NCI-H446 treated with DMSO at 0.1 percent for 48 hours (cell line): ENCODE measurements around the gene LCE7A.

Source experiments
- DNase-seq: peaks from one replicate; lab custom pipeline; 2025; lab: John Stamatoyannopoulos, UW

The LCE7A gene

DNA sequence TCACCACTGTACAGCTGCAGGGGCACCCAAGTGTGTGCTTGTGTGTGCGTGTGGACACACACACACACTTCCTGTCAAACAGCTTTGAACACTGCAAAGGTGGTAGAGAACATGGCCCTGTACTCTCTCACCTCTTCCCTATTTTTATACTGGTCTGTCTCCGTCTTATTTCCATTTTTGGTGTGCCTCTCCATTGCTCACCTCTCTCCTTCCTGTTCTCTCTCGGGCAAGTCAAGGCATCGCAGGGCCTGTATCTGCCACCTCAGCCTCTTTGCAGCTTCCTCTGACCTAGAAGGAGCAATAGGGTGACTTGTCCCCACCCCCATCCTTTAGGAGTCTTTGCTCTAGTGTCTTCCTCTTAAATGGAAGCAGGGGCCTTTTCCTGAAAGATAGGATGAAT lies 20.5 kb downstream of the LCE7A start:
- no peak for DNase-seq

GRCh38 chr1:152880907-152881306 lies 21.1 kb downstream of the LCE7A start:
- DNase-seq = no peak

- DNase-seq = no peak
Observed at GRCh38 chr1:152884085-152884484, 24.3 kb downstream of the LCE7A start.

- no peak for DNase-seq
Observed at GRCh38 chr1:152884506-152884905, 24.7 kb downstream of the LCE7A start.

GRCh38 chr1:152884966-152885624 lies 25.3 kb downstream of the LCE7A start:
- no peak for DNase-seq

GRCh38 chr1:152886085-152886484 lies 26.3 kb downstream of the LCE7A start:
- DNase-seq = no peak

GRCh38 chr1:152886758-152887409 lies 27.1 kb downstream of the LCE7A start:
- DNase-seq = no peak

- no peak for DNase-seq
Observed at GRCh38 chr1:152888126-152888525, 28.3 kb downstream of the LCE7A start.

GRCh38 chr1:152899027-152899426 lies 39.2 kb downstream of the LCE7A start:
- no peak for DNase-seq

DNA sequence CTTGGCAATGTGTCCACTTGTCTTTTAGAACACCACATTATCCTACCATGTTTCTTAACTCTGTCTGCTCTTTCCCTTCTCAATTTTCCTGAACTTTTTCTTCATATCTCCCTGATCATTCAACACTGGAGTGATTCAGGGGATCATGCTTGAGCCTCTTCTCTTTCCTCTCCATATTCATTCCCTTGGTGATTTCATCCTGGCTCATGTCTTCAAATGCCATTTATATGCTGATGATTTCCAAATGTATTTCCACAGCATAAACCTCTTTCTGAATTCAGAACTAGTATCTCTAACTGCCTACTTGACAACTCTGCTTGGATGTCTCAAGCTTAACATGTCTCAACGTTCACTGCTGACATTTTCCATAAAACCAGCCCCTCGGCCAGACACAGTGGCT lies 40.1 kb downstream of the LCE7A start:
- DNase-seq = no peak

DNA sequence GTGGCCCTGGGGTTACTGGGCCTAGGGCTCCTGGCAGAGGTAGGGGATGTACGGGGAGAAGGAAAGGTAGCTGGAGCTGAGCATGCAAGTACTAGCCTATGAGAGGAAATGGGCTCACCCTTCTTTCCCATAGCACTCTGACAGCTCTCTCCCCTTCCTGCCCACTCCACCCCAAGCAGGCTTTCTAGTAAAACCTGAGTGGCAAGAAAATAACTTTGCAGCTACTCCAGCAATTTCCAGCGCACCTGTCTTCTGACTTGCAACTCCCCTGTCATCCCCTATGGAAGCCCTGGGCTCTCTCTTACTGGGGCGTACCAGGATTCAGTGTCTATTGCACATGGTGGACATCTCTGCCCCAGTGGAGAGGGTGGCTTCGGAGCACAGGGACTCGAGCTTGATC lies 41.8 kb downstream of the LCE7A start:
- DNase-seq = no peak

GRCh38 chr1:152902636-152903035 lies 42.8 kb downstream of the LCE7A start:
- no peak for DNase-seq

DNA sequence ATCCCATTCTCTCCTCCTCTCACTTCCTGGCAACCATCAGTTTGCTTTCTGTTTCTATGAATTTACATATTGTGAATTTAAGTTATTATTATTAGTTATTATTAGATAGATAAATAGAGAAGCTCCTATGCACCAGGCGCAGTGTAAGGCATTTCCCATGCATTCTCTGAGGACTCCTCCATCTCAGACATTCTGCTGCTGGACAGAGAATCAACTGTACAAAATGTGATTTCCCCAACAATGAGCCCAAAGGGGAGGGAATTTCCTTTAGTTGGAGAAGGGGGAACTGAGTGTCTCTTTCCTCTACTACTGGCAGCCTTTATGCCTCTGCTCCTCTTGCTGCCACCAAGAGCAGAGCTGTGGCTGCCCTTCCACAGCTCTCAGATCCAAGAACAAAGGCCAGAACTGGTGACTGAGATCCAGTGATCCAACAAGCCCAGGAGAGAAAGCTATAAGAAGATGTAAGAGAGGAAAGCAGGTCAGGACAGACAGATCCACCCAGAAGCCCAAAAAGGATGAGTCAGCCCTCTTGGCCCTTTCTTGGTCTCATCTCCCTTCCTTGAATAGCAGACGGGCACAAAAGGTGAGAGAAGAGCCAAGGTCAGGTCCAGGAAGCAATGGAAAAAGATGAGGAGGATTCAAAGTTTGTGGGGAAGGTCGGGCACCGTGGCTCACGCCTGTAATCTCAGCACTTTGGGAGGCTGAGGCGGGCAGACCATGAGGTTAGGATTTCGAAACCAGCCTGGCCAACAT lies 45.1 kb downstream of the LCE7A start:
- no peak for DNase-seq

- DNase-seq = no peak
Observed at GRCh38 chr1:152906023-152906565, 46.3 kb downstream of the LCE7A start.

DNA sequence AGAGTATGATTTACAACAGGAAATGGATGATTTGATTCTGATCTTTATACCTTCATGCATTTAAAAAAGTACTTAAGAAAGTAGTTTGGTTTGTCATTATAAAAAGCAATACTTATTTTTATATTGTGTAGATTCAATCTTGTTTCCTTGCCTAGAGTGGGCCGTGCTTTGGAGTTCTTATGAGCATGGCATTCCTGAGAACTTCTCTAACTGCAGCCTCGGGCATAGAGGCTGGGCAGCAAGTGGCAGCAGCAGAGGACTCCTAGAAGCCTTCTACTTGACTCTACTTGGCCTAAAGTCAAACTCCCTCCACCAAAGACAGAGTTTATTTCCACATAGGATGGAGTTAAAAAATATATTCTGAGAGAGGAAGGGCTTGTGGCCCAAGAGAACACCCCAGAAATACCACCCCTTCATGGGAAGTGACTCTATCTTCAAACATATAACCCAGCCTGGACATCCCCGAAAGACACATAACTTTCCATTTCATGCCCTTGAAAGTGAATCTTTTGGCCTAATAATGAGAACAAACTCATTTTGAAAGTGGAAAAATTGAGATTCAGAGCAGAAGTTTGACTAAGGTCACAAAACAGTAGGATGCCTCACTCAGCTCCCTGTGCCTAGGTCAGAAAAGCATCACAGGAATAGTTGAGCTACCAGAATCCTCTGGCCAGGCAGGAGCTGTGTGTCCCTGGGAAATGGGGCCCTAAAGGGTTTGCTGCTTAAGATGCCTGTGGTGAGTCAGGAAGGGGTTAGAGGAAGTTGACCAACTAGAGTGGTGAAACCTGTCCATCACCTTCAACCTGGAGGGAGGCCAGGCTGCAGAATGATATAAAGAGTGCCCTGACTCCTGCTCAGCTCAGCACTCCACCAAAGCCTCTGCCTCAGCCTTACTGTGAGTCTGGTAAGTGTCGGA lies 48.1 kb downstream of the LCE7A start, which contains the start of gene IVL:
IVL (plus strand) TSS at position 861 of the 916 bp plus-strand sequence. CDS start 1,252 bp downstream, outside the sequence.
- no peak for DNase-seq

DNA sequence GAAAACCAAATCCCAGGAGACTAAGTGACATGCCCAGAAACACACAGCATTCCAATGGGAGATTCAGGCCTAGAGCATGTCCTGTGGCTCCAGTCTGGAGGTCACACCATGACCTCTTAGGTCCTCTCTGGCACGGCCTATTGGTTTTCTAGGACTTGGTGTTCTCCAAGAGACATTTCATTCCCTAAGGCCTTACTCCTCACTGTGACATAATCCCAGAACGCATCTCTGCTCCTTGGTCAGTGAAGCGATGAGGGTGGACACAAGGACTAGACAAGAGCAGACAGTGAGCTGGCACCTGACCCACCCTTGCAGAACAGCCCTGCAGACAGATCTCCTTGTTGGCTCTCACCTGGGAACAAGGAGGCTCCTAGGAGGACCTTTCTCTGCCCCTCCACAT lies 49.4 kb downstream of the LCE7A start:
- DNase-seq = no peak
